H1 (cell line): ENCODE measurements around the gene RPRD1A. TPM values are rescaled to one million over a fixed set of nuclear protein-coding genes. Genes with fewer than 3 reads are reported as not detected.

Experiments used
- CTCF ChIA-PET: fragments of 300-600 bp; sonication (Branson Sonifier 250); formaldehyde crosslinking; loops from one replicate; lab custom pipeline; 2021; ENCODE audit not compliant: partially characterized antibody; lab: Charles Lee
- POLR2A ChIA-PET: fragments of 300-600 bp; sonication (Branson Sonifier 250); formaldehyde crosslinking; loops from one replicate; lab custom pipeline; 2021; ENCODE audit warnings: inconsistent platforms; ENCODE audit not compliant: partially characterized antibody; lab: Charles Lee
- DNase-seq, 2 experiments: peaks; one replicate each; pipeline versions ENCODE4 v3.0.0 to v3.0.0-alpha.2; 2010 to 2022; ENCODE audit warnings: low spot score in 2 of 2, low read depth in 1 of 2, mixed read lengths in 1 of 2
- FAIRE-seq: peaks from 2 replicates; lab custom pipeline; 2011; peaks lifted over from hg19 to GRCh38; lab: Jason Lieb, UNC
- H2AFZ ChIP-seq: 2 replicates; pipeline ENCODE4 v1.8.1; 2012; ENCODE audit warnings: low read length, inconsistent platforms
- H2AK5ac ChIP-seq: 2 replicates; pipeline ENCODE4 v1.6.1; 2013; ENCODE audit warnings: low read depth, low read length
- H2BK120ac ChIP-seq: replicated peaks from 2 replicates; pipeline ENCODE3; 2013; ENCODE audit warnings: low read depth, low read length, inconsistent platforms
- H2BK12ac ChIP-seq: 2 replicates; pipeline ENCODE4 v1.6.1; 2013; ENCODE audit warnings: low read depth, low read length
- H2BK15ac ChIP-seq: 2 replicates; pipeline ENCODE4 v1.6.1; 2013; ENCODE audit warnings: low read length
- H2BK20ac ChIP-seq: 2 replicates; pipeline ENCODE4 v1.6.1; 2013; ENCODE audit warnings: low read length
- H2BK5ac ChIP-seq: 2 replicates; pipeline ENCODE4 v1.6.1; 2013; ENCODE audit warnings: low read depth, low read length
- H3K14ac ChIP-seq: 2 replicates; pipeline ENCODE4 v1.6.1; 2013; ENCODE audit warnings: inconsistent platforms; ENCODE audit not compliant: insufficient read length
- H3K18ac ChIP-seq: 2 replicates; pipeline ENCODE4 v1.6.1; 2013; ENCODE audit warnings: low read length; ENCODE audit errors: extremely low read depth
- H3K23ac ChIP-seq: 2 replicates; pipeline ENCODE4 v1.6.1; 2013; ENCODE audit warnings: inconsistent platforms; ENCODE audit not compliant: insufficient read length
- H3K23me2 ChIP-seq: 2 replicates; pipeline ENCODE4 v1.6.1; 2013; ENCODE audit warnings: low read depth, low read length
- H3K27ac ChIP-seq: 2 replicates; pipeline ENCODE4 v1.6.1; 2011; ENCODE audit warnings: low read depth, low read length, inconsistent platforms
- H3K27me3 ChIP-seq, 4 experiments: replicated peaks in 1 of 4; 1 replicate in 1 of 4; 2 replicates in 3 of 4; pipeline versions ENCODE4 v1.6.1 to v1.8.1; 2011 to 2013; ENCODE audit warnings: low read length in 3 of 4, mild to moderate bottlenecking in 3 of 4, inconsistent platforms in 2 of 4, mixed read lengths in 2 of 4, moderate library complexity in 1 of 4; ENCODE audit not compliant: control insufficient read depth in 3 of 4, insufficient read depth in 3 of 4; ENCODE audit errors: extremely low read depth in 1 of 4
- H3K36me3 ChIP-seq, 4 experiments: 2 replicates each; pipeline versions ENCODE4 v1.6.1 to v1.8.1; 2011 to 2013; ENCODE audit warnings: mild to moderate bottlenecking in 4 of 4, low read length in 3 of 4, moderate library complexity in 2 of 4, control low read depth in 1 of 4, inconsistent platforms in 1 of 4; ENCODE audit not compliant: insufficient read depth in 4 of 4, control insufficient read depth in 2 of 4
- H3K4ac ChIP-seq: replicated peaks from 2 replicates; pipeline ENCODE3; 2013; ENCODE audit warnings: low read length, low read depth, mixed read lengths, inconsistent platforms; ENCODE audit not compliant: insufficient read length
- H3K4me1 ChIP-seq, 4 experiments: replicated peaks in 1 of 4; 1 replicate in 1 of 4; 2 replicates in 3 of 4; pipeline versions ENCODE4 v1.6.1 to v1.8.1; 2011 to 2013; ENCODE audit warnings: low read length in 3 of 4, inconsistent platforms in 2 of 4, mixed read lengths in 1 of 4; ENCODE audit not compliant: insufficient read depth in 4 of 4, control insufficient read depth in 3 of 4
- H3K4me2 ChIP-seq, 2 experiments: 2 replicates each; pipeline versions ENCODE4 v1.6.1 to v1.8.1; 2011 to 2013; ENCODE audit warnings: low read depth in 2 of 2, low read length in 2 of 2, control low read depth in 1 of 2, inconsistent platforms in 1 of 2, mild to moderate bottlenecking in 1 of 2; ENCODE audit not compliant: insufficient read depth in 1 of 2
- H3K4me3 ChIP-seq, 4 experiments: fragments of 200-600, 300-600 bp in 1 of 4; sonication (generic), shearing (Covaris generic), sonication (Bioruptor Twin) in 1 of 4; 2 replicates each; pipeline versions ENCODE4 v1.5.1 to v1.8.1; 2011 to 2016; ENCODE audit warnings: low read length in 4 of 4, low read depth in 3 of 4, control low read depth in 2 of 4, inconsistent platforms in 2 of 4, mild to moderate bottlenecking in 2 of 4, mixed read lengths in 1 of 4, moderate library complexity in 1 of 4; ENCODE audit not compliant: insufficient read depth in 2 of 4; ENCODE audit errors: extremely low read depth in 1 of 4
- H3K56ac ChIP-seq: replicated peaks from 2 replicates; pipeline ENCODE3; 2013; ENCODE audit warnings: low read depth, mild to moderate bottlenecking, mixed read lengths, low read length, inconsistent platforms; ENCODE audit not compliant: insufficient read length
- H3K79me1 ChIP-seq: 2 replicates; pipeline ENCODE4 v1.6.1; 2013; ENCODE audit warnings: low read depth, low read length, control low read depth
- H3K79me2 ChIP-seq, 2 experiments: 2 replicates each; pipeline versions ENCODE4 v1.6.1 to v1.8.1; 2012 to 2013; ENCODE audit warnings: low read length in 2 of 2, mild to moderate bottlenecking in 2 of 2, inconsistent platforms in 1 of 2; ENCODE audit not compliant: insufficient read depth in 2 of 2, control insufficient read depth in 1 of 2
- H3K9ac ChIP-seq, 4 experiments: replicated peaks in 1 of 4; 1 replicate in 1 of 4; 2 replicates in 3 of 4; pipeline versions ENCODE4 v1.6.1 to v1.8.1; 2011 to 2013; ENCODE audit warnings: low read depth in 3 of 4, low read length in 3 of 4, control low read depth in 2 of 4, mild to moderate bottlenecking in 2 of 4, moderate library complexity in 2 of 4, inconsistent platforms in 1 of 4; ENCODE audit errors: extremely low read depth in 1 of 4
- H3K9me3 ChIP-seq, 2 experiments: 2 replicates each; pipeline versions ENCODE4 v1.6.1 to v1.8.1; 2012 to 2013; ENCODE audit warnings: mild to moderate bottlenecking in 2 of 2, moderate library complexity in 2 of 2, control low read depth in 1 of 2, inconsistent platforms in 1 of 2, low read depth in 1 of 2, low read length in 1 of 2, mixed read lengths in 1 of 2; ENCODE audit not compliant: insufficient read depth in 2 of 2
- H4K20me1 ChIP-seq, 2 experiments: replicated peaks in 1 of 2; 2 replicates each; pipeline versions ENCODE3 to v1.8.1; 2011 to 2013; ENCODE audit warnings: inconsistent platforms in 2 of 2, low read length in 2 of 2, mild to moderate bottlenecking in 1 of 2; ENCODE audit not compliant: insufficient read depth in 2 of 2, control insufficient read depth in 1 of 2
- H4K5ac ChIP-seq: 2 replicates; pipeline ENCODE4 v1.6.1; 2013; ENCODE audit warnings: low read length, low read depth, mixed read lengths, inconsistent platforms; ENCODE audit not compliant: insufficient read length
- H4K8ac ChIP-seq: 2 replicates; pipeline ENCODE4 v1.8.0; 2013; ENCODE audit warnings: mild to moderate bottlenecking, moderate library complexity, low read length, inconsistent platforms; ENCODE audit not compliant: insufficient read depth; ENCODE audit errors: extremely low read depth
- H4K91ac ChIP-seq: replicated peaks from 2 replicates; pipeline ENCODE3; 2013; ENCODE audit warnings: low read length, mixed read lengths, inconsistent platforms; ENCODE audit not compliant: insufficient read length
- CBX8 ChIP-seq: fragments of 300-800, 300-1000 bp; sonication (generic); IDR thresholded peaks from 2 replicates; pipeline ENCODE4 v1.7.1; 2016; ENCODE audit warnings: low read depth, low read length, borderline replicate concordance
- TEAD4 ChIP-seq: IDR thresholded peaks from 2 replicates; pipeline ENCODE4 v1.6.1; 2012; ENCODE audit warnings: low read depth, low read length, inconsistent platforms, mixed read lengths
- WGBS, 2 experiments: shearing (Covaris generic) in 1 of 2; methylation state at CpG; one replicate each; pipeline versions ENCODE4 v1.1.6 to v1.1.7; 2013 to 2015; ENCODE audit warnings: low lambda C conversion rate in 2 of 2, mixed read lengths in 2 of 2, inconsistent platforms in 1 of 2, low coverage in 1 of 2, missing lambda C conversion rate in 1 of 2; ENCODE audit not compliant: insufficient replicate concordance in 2 of 2, insufficient coverage in 1 of 2, insufficient read length in 1 of 2; ENCODE audit errors: extremely low coverage in 1 of 2, missing lambda C conversion rate in 1 of 2; 5-methylcytosine and 5-hydroxymethylcytosine counted together
- polyA plus RNA-seq, 7 experiments: library from polyadenylated mRNA; depleted of rRNA in 3 of 7; stranded (reverse) in 5 of 7; unstranded in 2 of 7; fragments of >200 nt in 5 of 7; fragments of 200-250 nt in 2 of 7; gene quantifications; 1 replicate in 5 of 7; 2 replicates in 1 of 7; 4 replicates in 1 of 7; pipeline versions ENCODE4 v1.2.1 to v1.2.3, GENCODE V29; 2011 to 2013; ENCODE audit warnings: missing spikeins in 2 of 7, mixed read lengths in 2 of 7
- total RNA-seq: library from RNA; stranded (reverse); fragmentation: NEBNext Ultra II Directional; extraction: Animal tissue kit (Norgen Biotek cat#: 25700); gene quantifications from 2 replicates; pipeline ENCODE4 v1.2.1, GENCODE V29; 2021

RPRD1A gene
- total and polyA plus RNA-seq, 2 of the 8 experiments (the other 6 are each of a cell fraction or from before 2014, with no cell fraction given) = 40.5 to 106 TPM

GRCh38 chr18:35993013-35993412 lies 74.3 kb downstream of the RPRD1A start:
- DNase-seq (no peak), FAIRE-seq (no peak)
- Histone ChIP-seq H3K36me3 (peaks cover 0 to 21% (median 13%) of the 10 kb centered on the region in 4 experiments; a peak in 5 of 8 replicates), H3K27me3 (no peaks in the 10 kb centered on the region), H3K4me1 (no peaks in the 10 kb centered on the region), H3K27ac (no peak overlapping the region), H2AK5ac (no peak overlapping the region), H3K56ac (no peak overlapping the region), H2BK5ac (no peak overlapping the region), H3K9me3 (no peaks in the 10 kb centered on the region), H2BK15ac (no peak overlapping the region), H2AFZ (no peak overlapping the region), H3K4me3 (no peak overlapping the region), H3K23me2 (no peaks in the 10 kb centered on the region), H2BK12ac (no peak overlapping the region), H3K18ac (no peak overlapping the region), H4K20me1 (no peaks in the 10 kb centered on the region), H4K91ac (no peak overlapping the region), H3K79me2 (no peaks in the 10 kb centered on the region), H3K4ac (no peak overlapping the region), H2BK20ac (no peak overlapping the region), H3K9ac (no peak overlapping the region), H2BK120ac (no peak overlapping the region), H4K5ac (no peak overlapping the region), H3K79me1 (no peaks in the 10 kb centered on the region), H3K23ac (no peak overlapping the region), H3K4me2 (no peak overlapping the region), H4K8ac (no peak overlapping the region), H3K14ac (no peak overlapping the region)
- no peak for TF ChIP-seq CBX8
- TF ChIP-seq TEAD4 = no peak
- WGBS, 2 experiments = 96 to 100% methylated on average over 1 to 6 of the region's 6 CpGs
- POLR2A ChIA-PET = interaction anchor here (0.5 to 2.6 kb wide), 6 partner anchors 8 to 196 kb away, joined by 3 to 10 read pairs (median 4); partner anchors contain the start of gene RMP24
- CTCF ChIA-PET = interaction anchor here (0.6 to 2.1 kb wide), 6 partner anchors 9 to 329 kb away, joined by 3 to 7 read pairs (median 4); no protein-coding TSS in a partner anchor
